GM12878 (cell line): Measurements from ENCODE around the gene HIRIP3. TPM values are rescaled to one million over a fixed set of nuclear protein-coding genes. Genes with fewer than 3 reads are reported as not detected.

ENCODE experiments used
- BCL11A ChIP-seq: IDR thresholded peaks from 2 replicates; pipeline ENCODE4 v1.6.1; 2011; ENCODE audit warnings: low read depth, low read length
- CHD1 ChIP-seq: IDR thresholded peaks from 2 replicates; pipeline ENCODE4 v1.6.1; 2012; ENCODE audit warnings: low read depth, low read length, improper control_type of control experiment
- ESRRA ChIP-seq: IDR thresholded peaks from 2 replicates; pipeline ENCODE4 v1.6.1; 2012; ENCODE audit warnings: mild to moderate bottlenecking, low read length, improper control_type of control experiment
- HDAC2 ChIP-seq: fragments of 200-600 bp; sonication (generic); IDR thresholded peaks from 2 replicates; pipeline ENCODE4 v1.6.1; 2017
- HDAC6 ChIP-seq: fragments of 200-600 bp; sonication (generic); IDR thresholded peaks from one replicate; pipeline ENCODE4 v1.8.0; 2017; ENCODE audit warnings: antibody characterized with exemption; ENCODE audit not compliant: unreplicated experiment
- IKZF2 ChIP-seq, 2 experiments: fragments of 450-650 bp; IDR thresholded peaks; 2 replicates each; pipeline ENCODE4 v1.6.1; 2017; ENCODE audit warnings: mild to moderate bottlenecking in 2 of 2, moderate library complexity in 2 of 2
- IRF3 ChIP-seq: fragments of 450-650 bp; IDR thresholded peaks from 2 replicates; pipeline ENCODE4 v1.6.1; 2014; ENCODE audit warnings: mild to moderate bottlenecking
- KDM1A ChIP-seq: fragments of 200-600 bp; sonication (generic); IDR thresholded peaks from 2 replicates; pipeline ENCODE4 v1.6.1; 2016; ENCODE audit warnings: borderline replicate concordance
- MXI1 ChIP-seq: fragments of 150-350 bp; IDR thresholded peaks from 2 replicates; pipeline ENCODE4 v1.6.1; 2011; ENCODE audit warnings: low read depth, mild to moderate bottlenecking, inconsistent platforms, low read length, improper control_type of control experiment
- NFIC ChIP-seq: IDR thresholded peaks from 2 replicates; pipeline ENCODE4 v1.6.1; 2012; ENCODE audit warnings: low read depth, mild to moderate bottlenecking, inconsistent platforms, low read length, moderate library complexity
- NR2C1 ChIP-seq: fragments of 450-650 bp; IDR thresholded peaks from 2 replicates; pipeline ENCODE4 v1.6.1; 2017; ENCODE audit warnings: antibody characterized with exemption, mild to moderate bottlenecking, moderate library complexity
- POLR2A ChIP-seq: IDR thresholded peaks from 2 replicates; pipeline ENCODE4 v1.6.1; 2011; ENCODE audit warnings: low read depth, mild to moderate bottlenecking, low read length
- SMAD1 ChIP-seq: fragments of 450-650 bp; IDR thresholded peaks from 2 replicates; pipeline ENCODE4 v1.6.1; 2018; ENCODE audit warnings: mild to moderate bottlenecking, low read depth; ENCODE audit not compliant: partially characterized antibody
- SPI1 ChIP-seq: IDR thresholded peaks from 2 replicates; pipeline ENCODE4 v1.6.1; 2011; ENCODE audit warnings: low read depth, mild to moderate bottlenecking, low read length, moderate library complexity, borderline replicate concordance; ENCODE audit not compliant: insufficient read depth
- YBX1 ChIP-seq: fragments of 450-650 bp; IDR thresholded peaks from 2 replicates; pipeline ENCODE4 v1.6.1; 2016; ENCODE audit warnings: antibody characterized with exemption
- ZBED1 ChIP-seq: IDR thresholded peaks from 2 replicates; pipeline ENCODE4 v1.6.1; 2016; ENCODE audit warnings: borderline replicate concordance
- polyA plus RNA-seq, 11 experiments: library from polyadenylated mRNA; depleted of rRNA in 4 of 11; unstranded in 6 of 11; stranded (reverse) in 5 of 11; fragments of >200 nt; fragmentation: Nextera tagmentation in 4 of 11; fragmentation: Illumina TruSeq in 1 of 11; extraction: Ambion mirVana in 4 of 11; extraction: Trizol in 1 of 11; gene quantifications; 1 replicate in 1 of 11; 2 replicates in 10 of 11; pipeline versions ENCODE4 v1.2.1 to v1.2.3, GENCODE V29; 2011 to 2016; ENCODE audit warnings: inconsistent platforms in 2 of 11, missing spikeins in 2 of 11, low read depth in 1 of 11
- total RNA-seq, 4 experiments: library from RNA; depleted of rRNA in 3 of 4; stranded (reverse); fragments of >200 nt in 3 of 4; fragmentation: Illumina TruSeq in 1 of 4; extraction: Trizol in 1 of 4; gene quantifications; 2 replicates each; pipeline versions ENCODE4 v1.2.1 to v1.2.3, GENCODE V29; 2013 to 2021
- TF ChIP-seq, protein P1 (sequence below): fragments of 450-650 bp; conservative IDR thresholded peaks from 2 replicates; pipeline ENCODE4 v1.6.1; 2017; ENCODE audit warnings: mild to moderate bottlenecking, moderate library complexity
- TF ChIP-seq, protein P2 (sequence below): IDR thresholded peaks from 2 replicates; pipeline ENCODE4 v1.6.1; 2012; ENCODE audit warnings: low read length, inconsistent platforms
- TF ChIP-seq, protein P3 (sequence below): fragments of 450-650 bp; IDR thresholded peaks from 2 replicates; pipeline ENCODE4 v1.6.1; 2017; ENCODE audit warnings: mild to moderate bottlenecking, moderate library complexity

The HIRIP3 gene
- total and polyA plus RNA-seq, 10 of the 15 experiments (the other 5 are each of a cell fraction or from before 2014, with no cell fraction given) = 4.1 to 43.5 (median 23.9) TPM

GRCh38 chr16:29961479-29962343 lies 33.7 kb downstream of the HIRIP3 start, which contains the start of gene TMEM219 (continued):
- TF ChIP-seq, protein P1, sequence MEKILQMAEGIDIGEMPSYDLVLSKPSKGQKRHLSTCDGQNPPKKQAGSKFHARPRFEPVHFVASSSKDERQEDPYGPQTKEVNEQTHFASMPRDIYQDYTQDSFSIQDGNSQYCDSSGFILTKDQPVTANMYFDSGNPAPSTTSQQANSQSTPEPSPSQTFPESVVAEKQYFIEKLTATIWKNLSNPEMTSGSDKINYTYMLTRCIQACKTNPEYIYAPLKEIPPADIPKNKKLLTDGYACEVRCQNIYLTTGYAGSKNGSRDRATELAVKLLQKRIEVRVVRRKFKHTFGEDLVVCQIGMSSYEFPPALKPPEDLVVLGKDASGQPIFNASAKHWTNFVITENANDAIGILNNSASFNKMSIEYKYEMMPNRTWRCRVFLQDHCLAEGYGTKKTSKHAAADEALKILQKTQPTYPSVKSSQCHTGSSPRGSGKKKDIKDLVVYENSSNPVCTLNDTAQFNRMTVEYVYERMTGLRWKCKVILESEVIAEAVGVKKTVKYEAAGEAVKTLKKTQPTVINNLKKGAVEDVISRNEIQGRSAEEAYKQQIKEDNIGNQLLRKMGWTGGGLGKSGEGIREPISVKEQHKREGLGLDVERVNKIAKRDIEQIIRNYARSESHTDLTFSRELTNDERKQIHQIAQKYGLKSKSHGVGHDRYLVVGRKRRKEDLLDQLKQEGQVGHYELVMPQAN = 0 out of 2 replicates have a peak, but pooled peaks have one; percentile 73
- no peak for TF ChIP-seq ZBED1
- TF ChIP-seq, protein P2, sequence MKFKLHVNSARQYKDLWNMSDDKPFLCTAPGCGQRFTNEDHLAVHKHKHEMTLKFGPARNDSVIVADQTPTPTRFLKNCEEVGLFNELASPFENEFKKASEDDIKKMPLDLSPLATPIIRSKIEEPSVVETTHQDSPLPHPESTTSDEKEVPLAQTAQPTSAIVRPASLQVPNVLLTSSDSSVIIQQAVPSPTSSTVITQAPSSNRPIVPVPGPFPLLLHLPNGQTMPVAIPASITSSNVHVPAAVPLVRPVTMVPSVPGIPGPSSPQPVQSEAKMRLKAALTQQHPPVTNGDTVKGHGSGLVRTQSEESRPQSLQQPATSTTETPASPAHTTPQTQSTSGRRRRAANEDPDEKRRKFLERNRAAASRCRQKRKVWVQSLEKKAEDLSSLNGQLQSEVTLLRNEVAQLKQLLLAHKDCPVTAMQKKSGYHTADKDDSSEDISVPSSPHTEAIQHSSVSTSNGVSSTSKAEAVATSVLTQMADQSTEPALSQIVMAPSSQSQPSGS = no peak
- peak; percentile 23 to 29; a peak in 2 of 4 replicates for TF ChIP-seq IKZF2 (IDR thresholded peaks at IDR 0.05)
- TF ChIP-seq POLR2A = peak; percentile 80
- no peak for TF ChIP-seq YBX1
- no peak for TF ChIP-seq IRF3
- no peak for TF ChIP-seq SPI1
- no peak; the same call in 1 of the 2 replicates for TF ChIP-seq MXI1
- TF ChIP-seq CHD1 = peak; percentile 95
- TF ChIP-seq ESRRA = no peak
- TF ChIP-seq HDAC2 = no peak
- TF ChIP-seq BCL11A = 0 out of 2 replicates have a peak, but pooled peaks have one; percentile 48
- TF ChIP-seq, protein P3, sequence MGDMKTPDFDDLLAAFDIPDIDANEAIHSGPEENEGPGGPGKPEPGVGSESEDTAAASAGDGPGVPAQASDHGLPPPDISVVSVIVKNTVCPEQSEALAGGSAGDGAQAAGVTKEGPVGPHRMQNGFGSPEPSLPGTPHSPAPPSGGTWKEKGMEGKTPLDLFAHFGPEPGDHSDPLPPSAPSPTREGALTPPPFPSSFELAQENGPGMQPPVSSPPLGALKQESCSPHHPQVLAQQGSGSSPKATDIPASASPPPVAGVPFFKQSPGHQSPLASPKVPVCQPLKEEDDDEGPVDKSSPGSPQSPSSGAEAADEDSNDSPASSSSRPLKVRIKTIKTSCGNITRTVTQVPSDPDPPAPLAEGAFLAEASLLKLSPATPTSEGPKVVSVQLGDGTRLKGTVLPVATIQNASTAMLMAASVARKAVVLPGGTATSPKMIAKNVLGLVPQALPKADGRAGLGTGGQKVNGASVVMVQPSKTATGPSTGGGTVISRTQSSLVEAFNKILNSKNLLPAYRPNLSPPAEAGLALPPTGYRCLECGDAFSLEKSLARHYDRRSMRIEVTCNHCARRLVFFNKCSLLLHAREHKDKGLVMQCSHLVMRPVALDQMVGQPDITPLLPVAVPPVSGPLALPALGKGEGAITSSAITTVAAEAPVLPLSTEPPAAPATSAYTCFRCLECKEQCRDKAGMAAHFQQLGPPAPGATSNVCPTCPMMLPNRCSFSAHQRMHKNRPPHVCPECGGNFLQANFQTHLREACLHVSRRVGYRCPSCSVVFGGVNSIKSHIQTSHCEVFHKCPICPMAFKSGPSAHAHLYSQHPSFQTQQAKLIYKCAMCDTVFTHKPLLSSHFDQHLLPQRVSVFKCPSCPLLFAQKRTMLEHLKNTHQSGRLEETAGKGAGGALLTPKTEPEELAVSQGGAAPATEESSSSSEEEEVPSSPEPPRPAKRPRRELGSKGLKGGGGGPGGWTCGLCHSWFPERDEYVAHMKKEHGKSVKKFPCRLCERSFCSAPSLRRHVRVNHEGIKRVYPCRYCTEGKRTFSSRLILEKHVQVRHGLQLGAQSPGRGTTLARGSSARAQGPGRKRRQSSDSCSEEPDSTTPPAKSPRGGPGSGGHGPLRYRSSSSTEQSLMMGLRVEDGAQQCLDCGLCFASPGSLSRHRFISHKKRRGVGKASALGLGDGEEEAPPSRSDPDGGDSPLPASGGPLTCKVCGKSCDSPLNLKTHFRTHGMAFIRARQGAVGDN = peak; percentile 54; the same call in 1 of the 2 replicates
- no peak for TF ChIP-seq HDAC6
- no peak for TF ChIP-seq SMAD1
- peak; percentile 24; the same call in 1 of the 2 replicates for TF ChIP-seq NR2C1
- TF ChIP-seq KDM1A = no peak
- TF ChIP-seq NFIC = no peak
